Erythroblast (primary cell): Measurements from ENCODE around the gene HSFX4.

Experiments used
- GATA1 ChIP-seq: IDR thresholded peaks from 2 replicates; pipeline ENCODE4 v1.6.1; 2011; ENCODE audit warnings: low read depth, mild to moderate bottlenecking, control low read depth, low read length, moderate library complexity
- POLR2A ChIP-seq: IDR thresholded peaks from 2 replicates; pipeline ENCODE4 v1.6.1; 2011; ENCODE audit warnings: mild to moderate bottlenecking, low read length

- TF ChIP-seq POLR2A, result no peak
- TF ChIP-seq GATA1, result no peak
Measured at GRCh38 chrX:149908308-149908707, 21.1 kb upstream of the HSFX4 start.
